ENCODE results near the gene ASPDH.

ASPDH gene

DNA sequence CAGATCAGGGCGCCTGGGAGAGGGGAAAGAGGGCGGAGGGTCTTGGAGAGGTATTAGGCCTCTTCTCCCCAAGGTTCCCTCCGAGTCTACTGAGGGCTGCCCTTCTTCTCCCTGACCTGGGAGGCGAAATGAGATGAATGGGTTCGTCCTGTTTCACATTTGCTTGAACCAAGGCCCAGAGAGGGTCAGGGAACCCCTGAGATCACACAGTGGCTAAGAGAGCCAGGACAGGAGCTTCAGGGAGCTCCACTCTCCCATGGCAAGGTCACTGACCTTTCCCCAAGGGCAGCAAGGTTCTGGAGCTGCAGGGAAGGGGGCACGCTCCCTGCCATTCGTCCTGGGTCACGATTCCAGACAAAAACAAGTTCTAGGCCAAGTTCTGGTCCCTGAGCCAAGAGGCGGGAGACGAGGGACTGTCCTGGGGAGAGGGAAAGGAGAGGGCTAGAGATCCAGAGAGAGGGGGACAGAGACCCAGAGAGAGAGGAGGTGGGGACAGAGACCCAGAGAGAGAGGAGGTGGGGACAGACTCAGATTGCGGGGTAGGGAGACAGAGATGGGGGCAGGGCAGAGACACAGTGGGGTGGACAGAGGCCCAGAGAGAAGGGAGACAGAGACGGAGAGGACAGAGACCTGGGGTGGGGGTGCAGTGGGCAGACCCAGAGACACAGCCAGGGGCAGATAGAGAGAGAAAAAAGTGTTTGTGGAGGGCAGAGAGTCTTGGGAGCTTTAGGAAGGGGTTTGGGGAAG is 541 bp downstream of the ASPDH start:
- no peak for DNase-seq

- no peak for DNase-seq
These were observed 1.4 kb downstream of the ASPDH start for GRCh38 chr19:50512112-50512998.

GRCh38 chr19:50511069-50511822 is 2.5 kb downstream of the ASPDH start, which contains the start of gene JOSD2:
Gene JOSD2, minus strand, starts transcription at chr19:50511191. Its CDS starts 760 bp downstream, at chr19:50510431.
- DNase-seq: peak; percentile 95

- no peak for DNase-seq
These were observed 3.0 kb downstream of the ASPDH start for GRCh38 chr19:50510700-50511068.

DNA sequence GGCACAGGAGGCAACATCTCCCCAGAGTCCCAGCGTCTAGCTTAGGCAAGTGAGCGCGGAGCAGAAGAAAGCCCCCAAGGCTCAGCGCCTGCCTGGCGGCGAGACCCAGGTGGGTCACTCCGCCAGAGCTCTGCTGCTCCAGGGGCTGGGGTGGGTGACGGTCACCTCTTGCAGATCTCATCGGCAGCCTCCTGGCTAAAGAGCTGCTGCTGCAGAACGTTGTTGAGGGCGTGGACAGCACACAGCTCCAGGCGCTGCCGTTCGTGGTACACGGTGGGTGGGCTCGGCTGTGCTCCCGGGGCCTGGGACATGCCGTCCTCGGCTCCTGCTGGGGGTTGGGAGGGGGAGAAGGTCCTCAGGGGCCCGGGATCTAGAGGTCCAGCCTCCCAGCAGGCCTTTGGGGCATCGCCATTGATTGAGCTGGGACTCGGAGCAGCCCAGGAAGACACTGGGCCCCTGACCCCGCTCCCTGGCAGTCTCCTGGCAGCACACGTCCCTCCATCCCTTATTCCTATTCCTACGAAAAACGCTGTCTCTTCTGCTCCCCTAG is 3.5 kb downstream of the ASPDH start:
- no peak for DNase-seq

DNA sequence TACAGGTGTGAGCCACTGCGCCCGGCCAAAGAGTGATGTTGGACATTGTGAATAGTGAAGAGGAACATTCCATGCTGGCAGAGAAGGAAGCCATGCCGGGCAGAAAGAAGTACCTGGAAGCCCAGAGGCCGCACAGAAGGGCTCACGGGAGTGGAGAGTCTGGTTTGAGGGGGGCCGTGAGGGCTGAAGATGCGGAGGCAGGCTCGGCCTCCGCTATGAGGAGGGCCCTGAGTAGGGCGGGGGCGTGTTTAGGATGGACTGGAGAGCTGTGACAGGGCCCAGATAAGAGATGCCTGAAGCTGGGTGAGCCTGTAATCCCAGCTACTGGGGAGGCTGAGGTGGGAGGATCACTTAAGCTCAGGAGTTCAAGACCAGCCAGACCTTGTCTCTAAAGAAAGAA is 4.3 kb downstream of the ASPDH start:
- DNase-seq: no peak

- DNase-seq: no peak
These were observed 4.9 kb downstream of the ASPDH start for GRCh38 chr19:50508843-50509190.

DNA sequence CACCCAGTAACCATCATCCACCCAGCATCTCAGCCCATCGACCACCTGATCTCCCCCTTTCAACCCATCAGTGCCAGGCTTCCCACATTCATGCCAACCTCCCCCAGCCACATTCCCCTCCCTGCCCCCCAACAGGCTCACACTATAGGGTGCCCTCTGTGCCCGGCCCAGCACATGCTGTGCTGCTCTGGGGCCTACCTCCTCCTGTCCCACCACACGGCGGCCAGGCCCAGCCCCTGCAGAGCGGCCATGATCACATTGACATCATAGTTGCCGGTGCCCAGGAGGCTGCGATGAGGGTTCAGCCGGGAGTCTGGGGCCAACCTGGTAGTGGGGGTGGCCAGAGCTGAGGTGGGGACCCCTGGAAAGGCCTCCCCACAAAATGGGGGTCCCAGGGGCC is 6.3 kb downstream of the ASPDH start:
- no peak for DNase-seq

DNA sequence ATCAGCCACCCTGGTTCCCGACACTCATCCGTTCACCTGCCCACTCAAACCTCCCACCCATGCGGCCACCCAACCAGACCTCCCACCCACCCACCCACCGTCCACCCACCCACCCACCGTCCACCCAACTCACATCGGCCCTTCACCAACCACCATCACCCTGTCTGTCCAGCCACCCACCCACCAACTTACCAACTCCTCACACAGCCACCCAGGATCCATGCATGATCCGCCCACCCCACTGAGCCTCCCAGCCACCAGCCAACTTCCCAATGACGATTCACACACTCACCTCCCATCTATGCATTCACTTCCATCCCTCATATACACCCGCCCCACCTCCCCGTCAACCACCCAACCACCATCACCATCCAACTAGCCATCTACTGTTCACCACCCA is 7.0 kb downstream of the ASPDH start:
- DNase-seq: no peak

- no peak for DNase-seq
These were observed 7.7 kb downstream of the ASPDH start for GRCh38 chr19:50505856-50506611.

- DNase-seq: no peak
These were observed 11.9 kb downstream of the ASPDH start for GRCh38 chr19:50501568-50502475.

GRCh38 chr19:50501186-50501567 is 12.5 kb downstream of the ASPDH start:
- DNase-seq: no peak

GRCh38 chr19:50500753-50501151 is 13.0 kb downstream of the ASPDH start:
- DNase-seq: no peak

GRCh38 chr19:50500060-50500752 is 13.5 kb downstream of the ASPDH start:
- DNase-seq: no peak

GRCh38 chr19:50498219-50499056 is 15.3 kb downstream of the ASPDH start:
- no peak for DNase-seq

GRCh38 chr19:50497022-50497405 is 16.7 kb downstream of the ASPDH start:
- DNase-seq: no peak

DNA sequence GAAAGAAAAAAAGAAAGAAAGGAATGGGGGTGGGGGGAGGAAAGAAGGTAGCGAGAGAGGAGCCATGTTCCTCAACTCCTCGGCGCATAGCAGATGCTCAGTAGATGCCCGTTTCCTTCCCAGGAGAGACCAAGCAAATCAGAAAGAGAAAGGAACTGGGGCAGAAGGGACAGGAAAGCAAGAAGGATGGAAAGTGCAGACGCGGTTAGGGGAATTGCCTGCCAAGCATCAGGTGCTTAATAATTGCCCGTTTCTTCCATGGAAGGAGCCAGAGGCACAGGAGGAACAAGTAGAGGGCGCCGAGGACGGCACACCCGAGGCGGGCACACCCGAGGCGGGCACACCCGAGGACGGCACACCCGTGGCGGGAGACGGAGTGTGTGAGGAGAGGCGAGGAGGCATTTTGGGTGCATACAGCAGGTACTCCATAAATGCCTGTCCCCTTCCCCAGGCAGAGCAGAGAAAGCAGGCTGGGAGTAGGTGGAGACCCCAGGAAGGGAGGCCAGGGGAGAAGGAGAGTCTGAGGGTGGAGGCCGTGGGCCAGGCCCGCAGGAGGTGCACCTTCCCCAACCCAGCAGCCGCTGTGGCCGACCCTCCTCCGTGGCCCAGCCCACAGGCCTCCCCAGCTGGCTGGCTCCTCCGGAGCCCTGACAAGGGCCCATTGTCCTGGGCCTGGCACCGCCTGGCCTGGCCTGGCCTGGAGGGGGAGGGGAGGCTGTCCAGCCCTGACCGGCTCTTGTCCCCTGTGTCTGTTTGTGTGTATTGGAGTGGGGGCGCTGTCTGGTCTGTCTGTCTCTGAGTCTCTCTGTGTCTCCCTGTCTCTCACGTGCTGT is 17.3 kb downstream of the ASPDH start:
- DNase-seq: no peak

DNA sequence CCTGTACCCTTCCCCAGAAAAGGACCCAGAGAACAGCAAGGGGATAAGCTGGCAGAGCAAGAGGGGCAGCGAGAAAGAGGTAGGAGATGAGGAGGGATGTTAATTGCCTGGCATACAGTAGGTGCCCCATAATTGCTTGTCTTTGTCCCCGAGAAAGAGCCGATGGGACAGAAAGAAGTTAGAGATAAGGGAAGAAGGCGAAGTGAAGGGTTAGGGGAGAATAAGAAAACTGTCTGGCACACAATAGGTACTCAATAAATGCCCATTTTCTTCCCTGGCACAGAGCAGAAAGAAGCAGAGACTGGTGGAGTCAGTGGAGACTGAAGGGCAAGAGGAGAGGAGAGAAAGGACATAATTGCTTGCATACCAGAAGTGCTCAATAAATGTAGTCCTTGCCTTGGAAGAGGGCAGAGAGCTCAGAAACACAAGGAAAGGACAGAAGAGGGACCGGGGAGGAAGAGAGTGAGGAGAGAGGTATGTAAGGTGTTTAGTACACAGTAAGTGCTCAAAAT is 18.6 kb downstream of the ASPDH start:
- DNase-seq: no peak

All from activated gamma-delta T cell treated with Interleukin-2 at 50 U/mL for 16 hours (primary cell).